HepG2 (cell line): Measurements from ENCODE around the gene CCDC174. TPM values are rescaled to one million over a fixed set of nuclear protein-coding genes. Genes with fewer than 3 reads are reported as not detected.

Experiments used
- ATM ChIP-seq: fragments of 450-650 bp; IDR thresholded peaks from 2 replicates; pipeline ENCODE4 v1.7.1; 2017; ENCODE audit warnings: mild to moderate bottlenecking, borderline replicate concordance
- HMG20A ChIP-seq: IDR thresholded peaks from 2 replicates; pipeline ENCODE4 v1.6.1; 2016; ENCODE audit warnings: borderline replicate concordance
- IRX3 ChIP-seq: sonication (generic); formaldehyde crosslinking; IDR thresholded peaks from 2 replicates; pipeline ENCODE4 v1.8.1; 2023; ENCODE audit warnings: mild to moderate bottlenecking, low read depth, missing genetic modification reagents, borderline replicate concordance
- NR2C2 ChIP-seq: sonication (generic); formaldehyde crosslinking; IDR thresholded peaks from 2 replicates; pipeline ENCODE4 v1.4.0; 2020; ENCODE audit warnings: missing genetic modification reagents, mild to moderate bottlenecking, moderate library complexity, borderline replicate concordance
- TCF7L2 ChIP-seq: IDR thresholded peaks from 2 replicates; pipeline ENCODE4 v1.6.1; 2011; ENCODE audit warnings: mild to moderate bottlenecking, low read depth, low read length, moderate library complexity
- TEAD3 ChIP-seq: optimal IDR thresholded peaks from 2 replicates; pipeline ENCODE3; 2016; ENCODE audit warnings: borderline replicate concordance
- ZHX2 ChIP-seq, 2 experiments: sonication (generic) in 1 of 2; formaldehyde crosslinking in 1 of 2; IDR thresholded peaks; 2 replicates each; pipeline versions ENCODE4 v1.6.1 to v1.9.0; 2014 to 2022; ENCODE audit warnings: antibody characterized with exemption in 1 of 2, borderline replicate concordance in 1 of 2, inconsistent platforms in 1 of 2, low read depth in 1 of 2, missing genetic modification reagents in 1 of 2
- ZNF160 ChIP-seq: sonication (generic); formaldehyde crosslinking; IDR thresholded peaks from 2 replicates; pipeline ENCODE4 v1.8.0; 2022; ENCODE audit warnings: mild to moderate bottlenecking, inconsistent platforms, missing genetic modification reagents
- ZNF503 ChIP-seq: sonication (generic); formaldehyde crosslinking; IDR thresholded peaks from 2 replicates; pipeline ENCODE4 v1.4.0; 2020; ENCODE audit warnings: missing genetic modification reagents
- ZNF530 ChIP-seq: sonication (generic); formaldehyde crosslinking; IDR thresholded peaks from 2 replicates; pipeline ENCODE4 v1.5.0; 2020; ENCODE audit warnings: low read depth, mild to moderate bottlenecking, missing genetic modification reagents
- ZNF547 ChIP-seq: sonication (generic); formaldehyde crosslinking; IDR thresholded peaks from 2 replicates; pipeline ENCODE4 v1.5.1; 2020; ENCODE audit warnings: mild to moderate bottlenecking, missing genetic modification reagents
- ZNF724P ChIP-seq: sonication (generic); formaldehyde crosslinking; IDR thresholded peaks from 2 replicates; pipeline ENCODE4 v1.8.0; 2022; ENCODE audit warnings: missing genetic modification reagents, borderline replicate concordance
- ZNF746 ChIP-seq: sonication (generic); formaldehyde crosslinking; IDR thresholded peaks from 2 replicates; pipeline ENCODE4 v1.8.0; 2022; ENCODE audit warnings: mild to moderate bottlenecking, missing genetic modification reagents
- ZNF776 ChIP-seq: sonication (generic); formaldehyde crosslinking; IDR thresholded peaks from 2 replicates; pipeline ENCODE4 v1.4.0; 2020; ENCODE audit warnings: mild to moderate bottlenecking, missing genetic modification reagents
- polyA plus RNA-seq, 8 experiments: library from polyadenylated mRNA; depleted of rRNA in 3 of 8; stranded (reverse) in 7 of 8; unstranded in 1 of 8; fragments of >200 nt; fragmentation: Illumina TruSeq in 4 of 8; extraction: Trizol in 4 of 8; gene quantifications; 2 replicates each; pipeline versions ENCODE4 v1.2.1 to v1.2.3, GENCODE V29; 2011 to 2016; ENCODE audit warnings: low read depth in 4 of 8, missing spikeins in 1 of 8, mixed read lengths in 1 of 8; ENCODE audit not compliant: insufficient read depth in 1 of 8
- total RNA-seq, 5 experiments: library from RNA; depleted of rRNA; stranded (reverse); fragments of >200 nt; fragmentation: Illumina TruSeq; extraction: Trizol; gene quantifications; 2 replicates each; pipeline ENCODE4 v1.2.3, GENCODE V29; 2016; ENCODE audit warnings: low read depth in 1 of 5
- TF ChIP-seq, protein P1 (sequence below): sonication (generic); formaldehyde crosslinking; IDR thresholded peaks from 2 replicates; pipeline ENCODE4 v1.4.0; 2020; ENCODE audit warnings: mild to moderate bottlenecking, low read depth, missing genetic modification reagents
- TF ChIP-seq, protein P2 (sequence below): sonication (generic); formaldehyde crosslinking; IDR thresholded peaks from 2 replicates; pipeline ENCODE4 v1.5.0; 2020; ENCODE audit warnings: mild to moderate bottlenecking, missing genetic modification reagents

The CCDC174 gene
- total and polyA plus RNA-seq, 2 of the 13 experiments (the other 11 are each of a cell fraction or from before 2014, with no cell fraction given) = 5.4 to 11.0 TPM

DNA sequence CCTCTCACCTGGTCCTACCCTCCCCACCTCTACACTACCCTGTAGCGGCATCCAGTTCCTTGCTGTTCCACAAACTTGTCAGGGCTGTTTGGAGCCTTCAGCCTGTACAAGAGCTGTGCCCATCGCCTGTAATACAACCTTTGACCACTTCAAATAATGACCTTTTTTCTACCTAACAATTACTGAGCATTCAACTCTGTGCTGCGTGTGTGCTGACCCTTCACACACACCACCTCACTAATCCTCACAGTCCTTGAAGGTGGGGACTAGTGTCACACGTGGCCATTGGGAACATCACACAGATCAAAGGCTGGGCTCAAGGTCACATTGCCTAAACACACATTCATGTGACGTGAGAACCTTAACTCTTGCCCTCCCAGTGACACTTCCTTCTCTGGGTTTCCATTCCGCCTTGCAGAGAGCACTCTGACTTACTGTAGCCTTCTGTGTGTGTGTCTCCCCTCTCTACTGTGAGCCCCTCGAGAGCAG lies 26.5 kb downstream of the CCDC174 start (continued):
- TF ChIP-seq ZHX2 (IDR thresholded peaks at IDR 0.05; ENCODE audit: low read depth) (peak; percentile 70; the same call in 1 of the 2 replicates), ZHX2 (CRISPR knock-in tag; IDR thresholded peaks at IDR 0.05; ENCODE audit: borderline replicate concordance) (no peak), ZNF547 (CRISPR knock-in tag) (0 out of 2 replicates have a peak, but pooled peaks have one; percentile 30), ZNF530 (CRISPR knock-in tag) (no peak), HMG20A (peak; percentile 97), ZNF724P (CRISPR knock-in tag) (no peak), TEAD3 (CRISPR knock-in tag) (peak; percentile 90), ATM (no peak), ZNF776 (CRISPR knock-in tag) (no peak), TCF7L2 (peak; percentile 65; the same call in 1 of the 2 replicates), ZNF746 (CRISPR knock-in tag) (peak; percentile 57; the same call in 1 of the 2 replicates), ZNF503 (peak; percentile 88), ZNF160 (CRISPR knock-in tag) (peak; percentile 49; the same call in 1 of the 2 replicates), IRX3 (CRISPR knock-in tag) (peak; percentile 83; the same call in 1 of the 2 replicates), NR2C2 (CRISPR knock-in tag) (peak; percentile 89)
- TF ChIP-seq, protein P1, sequence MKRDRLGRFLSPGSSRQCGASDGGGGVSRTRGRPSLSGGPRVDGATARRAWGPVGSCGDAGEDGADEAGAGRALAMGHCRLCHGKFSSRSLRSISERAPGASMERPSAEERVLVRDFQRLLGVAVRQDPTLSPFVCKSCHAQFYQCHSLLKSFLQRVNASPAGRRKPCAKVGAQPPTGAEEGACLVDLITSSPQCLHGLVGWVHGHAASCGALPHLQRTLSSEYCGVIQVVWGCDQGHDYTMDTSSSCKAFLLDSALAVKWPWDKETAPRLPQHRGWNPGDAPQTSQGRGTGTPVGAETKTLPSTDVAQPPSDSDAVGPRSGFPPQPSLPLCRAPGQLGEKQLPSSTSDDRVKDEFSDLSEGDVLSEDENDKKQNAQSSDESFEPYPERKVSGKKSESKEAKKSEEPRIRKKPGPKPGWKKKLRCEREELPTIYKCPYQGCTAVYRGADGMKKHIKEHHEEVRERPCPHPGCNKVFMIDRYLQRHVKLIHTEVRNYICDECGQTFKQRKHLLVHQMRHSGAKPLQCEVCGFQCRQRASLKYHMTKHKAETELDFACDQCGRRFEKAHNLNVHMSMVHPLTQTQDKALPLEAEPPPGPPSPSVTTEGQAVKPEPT (CRISPR knock-in tag) = no peak
- TF ChIP-seq, protein P2, sequence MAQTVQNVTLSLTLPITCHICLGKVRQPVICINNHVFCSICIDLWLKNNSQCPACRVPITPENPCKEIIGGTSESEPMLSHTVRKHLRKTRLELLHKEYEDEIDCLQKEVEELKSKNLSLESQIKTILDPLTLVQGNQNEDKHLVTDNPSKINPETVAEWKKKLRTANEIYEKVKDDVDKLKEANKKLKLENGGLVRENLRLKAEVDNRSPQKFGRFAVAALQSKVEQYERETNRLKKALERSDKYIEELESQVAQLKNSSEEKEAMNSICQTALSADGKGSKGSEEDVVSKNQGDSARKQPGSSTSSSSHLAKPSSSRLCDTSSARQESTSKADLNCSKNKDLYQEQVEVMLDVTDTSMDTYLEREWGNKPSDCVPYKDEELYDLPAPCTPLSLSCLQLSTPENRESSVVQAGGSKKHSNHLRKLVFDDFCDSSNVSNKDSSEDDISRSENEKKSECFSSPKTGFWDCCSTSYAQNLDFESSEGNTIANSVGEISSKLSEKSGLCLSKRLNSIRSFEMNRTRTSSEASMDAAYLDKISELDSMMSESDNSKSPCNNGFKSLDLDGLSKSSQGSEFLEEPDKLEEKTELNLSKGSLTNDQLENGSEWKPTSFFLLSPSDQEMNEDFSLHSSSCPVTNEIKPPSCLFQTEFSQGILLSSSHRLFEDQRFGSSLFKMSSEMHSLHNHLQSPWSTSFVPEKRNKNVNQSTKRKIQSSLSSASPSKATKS (CRISPR knock-in tag) = 0 out of 2 replicates have a peak, but pooled peaks have one; percentile 72
